ENCODE results near the gene CLN6.
"Not testable (repeated sequence)": the region's sequence is repeated elsewhere in the genome, so short reads cannot be mapped to it uniquely, and the experiment has no call there.

Gene CLN6

DNA sequence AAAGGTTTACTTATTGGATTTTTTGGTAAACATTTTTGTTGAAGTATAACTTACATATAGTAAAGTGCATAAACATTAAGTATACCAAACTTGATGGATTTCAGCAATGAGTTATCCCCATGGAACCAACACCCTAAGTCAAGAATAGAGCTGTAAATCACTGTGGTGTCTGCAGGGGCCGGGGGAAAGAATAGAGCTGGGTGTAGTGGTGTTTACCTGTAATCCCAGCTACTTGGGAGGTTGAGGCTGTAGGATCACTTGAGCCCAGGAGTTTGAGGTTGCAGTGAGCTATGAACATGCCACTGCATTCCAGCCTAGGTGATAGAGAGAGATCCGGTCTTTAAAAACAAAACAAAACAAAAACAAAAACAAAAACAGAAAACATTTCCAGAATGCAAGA is 34.8 kb upstream of the CLN6 start:
- Mint-ChIP-seq H3K4me3 (no peak overlapping the region), H3K27me3 (peaks cover 19% of the 10 kb centered on the region), H3K36me3 (ENCODE audit: low read depth) (no peaks in the 10 kb centered on the region), H3K27ac (no peak overlapping the region), H3K4me1 (ENCODE audit: low read depth) (no peaks in the 10 kb centered on the region), H3K9me3 (no peaks in the 10 kb centered on the region)
- no peak for DNase-seq

DNA sequence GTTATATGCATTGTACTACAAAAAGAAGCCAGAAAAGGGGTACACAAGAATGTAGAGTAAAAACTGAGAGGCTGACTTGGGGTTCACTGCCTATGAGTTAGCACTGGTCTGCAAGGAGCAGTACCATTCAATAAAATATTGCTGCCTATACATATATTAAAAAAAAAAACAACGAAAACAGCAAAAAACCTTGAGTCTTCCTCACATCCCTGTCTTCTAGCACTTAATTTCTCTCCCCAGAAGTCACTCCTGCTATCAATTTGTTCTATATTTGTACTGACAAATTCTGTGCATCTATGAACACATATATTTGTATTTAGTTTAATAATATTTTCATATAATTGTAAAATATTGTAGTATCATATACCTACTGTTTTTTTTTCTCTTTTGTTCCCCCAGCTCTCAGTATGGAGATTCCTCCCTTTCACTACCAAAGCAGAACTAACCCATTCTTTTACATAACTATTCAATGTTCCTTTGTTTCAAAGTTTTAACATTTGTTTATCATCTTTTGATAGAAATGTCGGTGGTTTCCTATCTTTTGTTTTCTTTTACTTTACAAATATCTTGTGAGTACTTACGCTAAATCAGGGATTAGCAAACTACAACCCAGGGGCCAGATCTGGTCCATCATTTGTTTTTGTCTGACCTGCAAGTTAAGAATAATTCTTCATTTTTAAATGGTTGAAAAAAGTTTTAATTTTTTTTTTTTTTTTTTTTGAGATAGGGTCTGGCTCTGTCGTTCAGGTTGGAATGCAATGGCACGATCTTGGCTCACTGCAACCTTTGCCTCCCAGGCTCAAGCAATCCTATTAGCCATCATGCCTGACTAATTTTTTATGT is 33.2 kb upstream of the CLN6 start:
- no peaks in the 10 kb centered on the region for H3K36me3 Mint-ChIP-seq (ENCODE audit: low read depth)
- H3K27ac Mint-ChIP-seq, result no peak overlapping the region
- no peaks in the 10 kb centered on the region for H3K9me3 Mint-ChIP-seq
- peaks cover 4% of the 10 kb centered on the region for H3K4me1 Mint-ChIP-seq (ENCODE audit: low read depth)
- no peak for DNase-seq
- H3K4me3 Mint-ChIP-seq, result no peak overlapping the region
- H3K27me3 Mint-ChIP-seq, result peaks cover 19% of the 10 kb centered on the region

DNA sequence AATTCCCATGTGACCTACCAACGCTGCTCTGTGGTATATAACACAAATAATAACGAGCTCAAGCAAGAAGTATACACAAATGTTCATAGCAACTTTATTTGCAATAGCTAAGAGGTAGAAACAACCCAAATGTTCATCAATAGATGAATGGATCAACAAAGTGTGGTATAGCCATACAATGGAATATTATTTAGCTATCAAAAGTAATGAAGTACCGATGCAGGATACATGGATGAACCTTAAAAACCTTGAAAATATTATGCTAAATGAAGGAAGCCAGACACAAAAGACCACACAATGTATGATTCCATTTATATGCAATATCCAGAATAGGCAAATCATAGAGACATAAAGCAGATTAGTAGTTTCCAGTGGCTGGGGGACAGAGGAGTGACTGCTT is 32.5 kb upstream of the CLN6 start:
- Mint-ChIP-seq H3K4me3 (no peak overlapping the region), H3K27ac (no peak overlapping the region), H3K27me3 (peaks cover 19% of the 10 kb centered on the region), H3K36me3 (ENCODE audit: low read depth) (no peaks in the 10 kb centered on the region), H3K9me3 (no peaks in the 10 kb centered on the region), H3K4me1 (ENCODE audit: low read depth) (peaks cover 4% of the 10 kb centered on the region)
- DNase-seq, result no peak

DNA sequence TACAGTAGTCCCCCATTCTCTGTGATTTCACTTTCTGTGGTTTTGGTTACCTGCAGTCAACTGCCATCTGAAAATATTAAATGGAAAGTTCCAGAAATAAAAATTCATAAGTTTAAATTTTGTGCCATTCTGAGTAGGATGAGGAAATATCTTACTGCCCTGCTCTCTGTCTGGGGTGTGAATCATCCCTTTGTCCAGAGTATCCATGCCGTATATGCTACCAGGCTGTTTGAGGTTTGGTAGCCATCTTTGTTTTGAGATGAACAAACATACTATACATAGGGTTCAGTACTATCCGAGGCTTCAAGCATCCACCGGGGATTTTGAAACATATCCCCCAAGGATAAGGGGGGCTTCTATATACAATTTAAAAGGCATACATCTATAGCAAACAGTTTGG is 31.7 kb upstream of the CLN6 start:
- Mint-ChIP-seq H3K27ac (no peak overlapping the region), H3K9me3 (no peaks in the 10 kb centered on the region)

DNA sequence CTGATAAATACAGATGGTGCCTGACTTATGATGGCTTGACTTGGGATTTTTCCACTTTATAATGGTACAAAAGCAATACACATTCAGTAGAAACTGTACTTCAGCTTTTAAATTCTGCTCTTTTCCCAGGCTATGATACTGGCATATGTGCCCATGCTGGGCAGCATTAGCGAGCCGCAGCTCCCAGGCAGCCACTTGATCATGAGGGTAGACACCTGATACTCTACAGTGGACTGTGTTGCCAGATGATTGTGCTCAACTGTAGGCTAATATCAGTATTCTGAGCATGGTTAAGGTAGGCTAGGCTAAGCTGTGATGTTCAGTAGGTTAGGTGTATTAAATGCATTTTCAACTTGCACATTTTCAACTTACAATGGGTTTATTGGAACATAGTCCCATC is 30.4 kb upstream of the CLN6 start:
- Mint-ChIP-seq H3K27ac (no peak overlapping the region), H3K27me3 (peaks cover 15% of the 10 kb centered on the region), H3K4me1 (ENCODE audit: low read depth) (peaks cover 13% of the 10 kb centered on the region), H3K36me3 (ENCODE audit: low read depth) (no peaks in the 10 kb centered on the region), H3K4me3 (no peak overlapping the region), H3K9me3 (no peaks in the 10 kb centered on the region)
- DNase-seq, result no peak

More for the DNA sequence above, 31.7 kb upstream of the CLN6 start:
- no peak overlapping the region for H3K4me3 Mint-ChIP-seq
- H3K4me1 Mint-ChIP-seq (ENCODE audit: low read depth), result peaks cover 8% of the 10 kb centered on the region
- DNase-seq, result no peak
- H3K27me3 Mint-ChIP-seq, result peaks cover 19% of the 10 kb centered on the region
- H3K36me3 Mint-ChIP-seq (ENCODE audit: low read depth), result no peaks in the 10 kb centered on the region

DNA sequence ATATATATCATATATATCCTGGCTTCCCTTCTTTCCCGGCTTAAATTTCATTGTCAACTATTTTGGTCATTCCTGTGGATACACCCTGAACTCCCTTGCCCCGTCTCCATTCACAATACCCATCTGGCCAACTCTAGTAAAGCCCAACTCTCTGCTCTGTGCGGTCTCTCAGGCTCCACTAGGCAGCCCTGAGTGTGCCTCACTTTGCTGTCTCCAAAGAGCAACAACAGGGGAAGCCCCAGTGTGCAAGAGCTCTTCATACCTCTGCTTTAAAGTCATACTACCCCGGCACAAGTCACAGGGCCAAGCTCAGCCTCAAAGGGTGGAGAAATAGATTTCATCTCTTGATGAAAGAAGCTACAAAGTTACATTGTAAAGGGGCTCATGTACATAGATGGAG is 29.2 kb upstream of the CLN6 start:
- no peak overlapping the region for H3K4me3 Mint-ChIP-seq
- H3K4me1 Mint-ChIP-seq (ENCODE audit: low read depth), result peaks cover 13% of the 10 kb centered on the region
- no peak overlapping the region for H3K27ac Mint-ChIP-seq
- DNase-seq, result peak; percentile 32
- peaks cover 6% of the 10 kb centered on the region for H3K27me3 Mint-ChIP-seq
- no peaks in the 10 kb centered on the region for H3K9me3 Mint-ChIP-seq
- no peaks in the 10 kb centered on the region for H3K36me3 Mint-ChIP-seq (ENCODE audit: low read depth)

DNA sequence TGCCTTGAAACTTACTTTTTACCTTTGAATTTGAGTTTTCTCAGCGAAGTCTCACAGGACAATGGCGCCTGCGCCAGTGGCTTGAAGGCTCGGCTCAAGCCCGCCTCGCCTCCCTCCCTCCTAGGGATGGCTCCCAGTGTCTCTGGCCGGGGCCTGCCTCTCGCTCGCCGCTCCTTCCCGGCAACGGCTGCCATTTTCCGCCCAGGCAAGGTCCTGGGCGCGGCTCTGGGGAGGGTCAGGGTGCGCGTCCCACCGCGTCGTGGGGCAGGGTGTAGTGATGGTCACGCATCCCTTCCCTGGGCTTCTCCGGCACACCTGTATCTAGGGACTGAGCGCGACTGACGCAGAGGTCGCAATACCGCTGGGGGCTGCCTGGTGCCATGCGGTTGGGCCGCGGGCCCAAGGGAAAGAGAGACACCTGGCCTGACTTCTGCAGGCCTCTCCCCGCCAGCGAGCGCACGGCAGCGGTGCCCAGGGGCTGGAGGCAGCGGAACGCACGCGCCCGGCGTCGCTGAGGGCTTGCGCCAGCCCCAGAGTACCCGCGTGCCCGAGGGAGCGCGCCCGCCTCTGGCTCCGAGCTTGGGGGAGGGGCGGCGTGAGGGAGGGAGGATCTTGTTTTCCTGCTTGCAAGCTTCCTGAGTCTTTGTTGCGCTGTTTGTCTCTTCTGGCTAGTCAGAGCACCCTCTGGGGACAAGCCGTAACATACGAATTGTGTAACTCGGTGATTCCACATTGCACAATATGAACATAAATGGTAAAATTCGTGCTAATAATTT is 27.3 kb upstream of the CLN6 start:
- Mint-ChIP-seq H3K27ac (peak overlapping the region; percentile 64), H3K4me1 (ENCODE audit: low read depth) (peaks cover 17% of the 10 kb centered on the region), H3K9me3 (no peaks in the 10 kb centered on the region)

DNA sequence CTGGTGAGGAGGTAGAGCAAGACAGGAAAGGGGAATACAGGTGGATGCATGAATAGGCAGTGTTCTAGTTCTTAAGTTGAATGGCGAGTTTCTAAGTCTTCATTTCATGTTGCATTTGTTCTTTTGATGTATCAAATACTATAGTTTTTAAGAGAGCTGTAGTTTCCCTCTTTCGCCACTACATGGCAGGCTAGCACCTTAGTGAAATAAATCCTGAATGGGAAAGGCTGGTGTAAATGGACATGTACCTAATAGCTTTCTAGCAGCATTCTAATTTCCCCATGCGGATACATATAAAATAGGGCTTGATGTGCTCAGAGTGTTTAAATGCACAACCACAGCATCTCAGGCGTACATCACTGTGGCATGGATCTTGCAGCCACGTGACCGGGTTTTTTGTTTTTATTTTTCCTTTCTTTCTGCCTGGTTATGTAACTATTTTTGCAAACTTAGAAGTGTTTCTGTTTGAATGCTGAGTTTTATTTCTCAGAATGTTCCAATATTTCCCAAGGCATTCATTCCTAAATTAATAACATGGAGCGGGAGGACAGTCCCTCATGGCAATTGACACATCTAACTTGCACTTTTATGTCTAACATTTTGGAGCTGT is 23.5 kb upstream of the CLN6 start:
- DNase-seq, result no peak
- H3K4me1 Mint-ChIP-seq (ENCODE audit: low read depth), result peaks cover 12% of the 10 kb centered on the region
- no peaks in the 10 kb centered on the region for H3K36me3 Mint-ChIP-seq (ENCODE audit: low read depth)
- no peak overlapping the region for H3K27ac Mint-ChIP-seq
- H3K4me3 Mint-ChIP-seq, result no peak overlapping the region
- H3K27me3 Mint-ChIP-seq, result no peaks in the 10 kb centered on the region
- H3K9me3 Mint-ChIP-seq, result no peaks in the 10 kb centered on the region

More for the DNA sequence above, 27.3 kb upstream of the CLN6 start:
- no peaks in the 10 kb centered on the region for H3K36me3 Mint-ChIP-seq (ENCODE audit: low read depth)
- H3K27me3 Mint-ChIP-seq, result peaks cover 2% of the 10 kb centered on the region
- peak; percentile 86 for DNase-seq
- peak overlapping the region; percentile 76 for H3K4me3 Mint-ChIP-seq

DNA sequence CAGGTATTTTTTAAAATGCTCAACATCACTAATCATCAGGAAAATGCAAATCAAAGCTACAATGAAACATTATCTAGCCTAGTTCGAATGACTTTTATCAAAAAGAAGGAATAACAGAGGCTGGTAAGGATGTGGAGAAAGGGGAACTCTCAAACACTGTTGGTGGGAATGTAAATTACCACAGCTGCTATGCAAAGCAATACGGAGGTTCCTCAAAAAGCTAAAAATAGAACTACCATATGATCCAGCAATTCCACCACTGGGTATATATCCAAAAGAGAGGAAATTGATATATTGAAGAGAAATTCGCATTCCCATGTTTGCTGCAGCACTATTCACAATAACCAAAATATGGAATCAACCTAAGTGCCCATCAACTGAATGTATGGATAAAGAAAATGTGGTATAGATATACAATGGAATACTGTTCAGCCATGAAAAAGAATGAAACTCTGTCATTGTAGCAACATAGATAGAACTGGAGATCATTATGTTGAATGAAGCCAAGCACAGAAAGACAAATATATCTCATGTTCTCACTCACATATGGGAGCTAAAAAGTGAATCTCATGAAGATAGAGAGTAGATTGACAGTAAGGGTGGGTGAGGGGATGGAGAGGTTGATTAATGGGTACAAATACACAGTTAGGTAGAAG is 19.7 kb upstream of the CLN6 start:
- peaks cover 9% of the 10 kb centered on the region for H3K36me3 Mint-ChIP-seq (ENCODE audit: low read depth)
- H3K4me1 Mint-ChIP-seq (ENCODE audit: low read depth), result peaks cover 4% of the 10 kb centered on the region
- no peak overlapping the region for H3K27ac Mint-ChIP-seq
- DNase-seq, result no peak
- H3K4me3 Mint-ChIP-seq, result no peak overlapping the region
- H3K9me3 Mint-ChIP-seq, result peaks cover 4% of the 10 kb centered on the region
- no peaks in the 10 kb centered on the region for H3K27me3 Mint-ChIP-seq

DNA sequence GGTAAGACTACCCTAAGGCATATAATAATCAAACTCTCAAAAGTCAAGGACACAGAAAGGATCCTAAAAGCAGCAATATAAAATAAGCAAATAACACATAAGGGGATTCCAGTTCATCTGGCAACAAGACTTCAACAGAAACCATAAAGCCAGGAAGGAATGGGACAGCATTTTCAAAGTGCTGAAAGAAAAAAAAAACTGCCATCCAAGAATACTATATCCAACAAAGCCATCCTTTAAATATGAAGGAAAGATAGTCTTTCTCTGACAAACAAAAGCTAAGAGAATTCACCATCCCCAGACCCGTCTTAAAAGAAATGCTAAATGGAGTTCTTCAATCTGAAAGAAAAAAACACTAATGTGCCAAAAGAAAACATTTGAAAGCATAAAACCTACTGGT is 14.7 kb upstream of the CLN6 start:
- no peak overlapping the region for H3K4me3 Mint-ChIP-seq
- DNase-seq, result no peak
- H3K4me1 Mint-ChIP-seq (ENCODE audit: low read depth), result no peaks in the 10 kb centered on the region
- H3K27me3 Mint-ChIP-seq, result no peaks in the 10 kb centered on the region
- H3K36me3 Mint-ChIP-seq (ENCODE audit: low read depth), result peaks cover 10% of the 10 kb centered on the region
- H3K27ac Mint-ChIP-seq, result no peak overlapping the region
- H3K9me3 Mint-ChIP-seq, result peaks cover 10% of the 10 kb centered on the region

DNA sequence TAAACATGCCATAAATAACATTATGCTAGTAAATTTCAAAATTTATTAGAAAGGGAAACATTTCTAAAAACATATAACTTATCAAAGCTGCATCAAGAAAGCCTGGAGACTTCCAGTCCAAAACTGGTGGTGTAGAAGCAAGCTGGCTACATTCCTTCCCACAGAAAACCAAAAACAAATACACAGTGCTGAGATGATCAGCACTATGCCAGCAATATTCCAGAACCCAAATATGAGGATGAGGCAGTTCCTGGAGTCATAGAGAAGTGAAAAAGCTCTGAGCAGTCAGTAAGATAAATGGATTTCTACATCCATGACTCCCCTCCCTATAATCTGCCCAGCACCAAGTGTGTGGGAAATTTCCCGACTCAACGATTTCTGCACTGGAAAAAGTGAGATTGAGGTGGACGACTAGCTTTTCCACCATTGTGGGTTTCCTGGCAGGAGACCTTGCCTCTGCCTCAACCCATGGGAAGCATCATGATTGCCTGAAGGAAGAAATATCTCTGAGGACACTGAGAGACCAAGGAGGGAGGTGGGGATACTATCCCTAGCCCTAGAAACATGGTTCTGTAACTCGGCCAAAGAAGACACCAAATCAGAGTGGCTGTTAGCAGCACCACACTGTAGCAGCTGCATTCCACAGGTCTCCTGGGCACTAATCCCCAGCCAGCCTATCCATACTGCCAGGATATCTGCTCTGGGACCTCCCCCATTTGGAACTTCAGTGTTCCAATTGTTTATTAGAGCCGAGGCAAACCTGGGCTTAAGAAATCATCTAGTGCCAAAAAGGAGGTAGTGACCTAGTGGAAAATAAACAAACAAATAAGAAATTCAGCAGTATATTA is 11.8 kb upstream of the CLN6 start:
- Mint-ChIP-seq H3K36me3 (ENCODE audit: low read depth) (peaks cover 10% of the 10 kb centered on the region), H3K4me3 (no peak overlapping the region), H3K4me1 (ENCODE audit: low read depth) (no peaks in the 10 kb centered on the region), H3K27ac (no peak overlapping the region), H3K27me3 (no peaks in the 10 kb centered on the region), H3K9me3 (peaks cover 10% of the 10 kb centered on the region)
- DNase-seq, result no peak

DNA sequence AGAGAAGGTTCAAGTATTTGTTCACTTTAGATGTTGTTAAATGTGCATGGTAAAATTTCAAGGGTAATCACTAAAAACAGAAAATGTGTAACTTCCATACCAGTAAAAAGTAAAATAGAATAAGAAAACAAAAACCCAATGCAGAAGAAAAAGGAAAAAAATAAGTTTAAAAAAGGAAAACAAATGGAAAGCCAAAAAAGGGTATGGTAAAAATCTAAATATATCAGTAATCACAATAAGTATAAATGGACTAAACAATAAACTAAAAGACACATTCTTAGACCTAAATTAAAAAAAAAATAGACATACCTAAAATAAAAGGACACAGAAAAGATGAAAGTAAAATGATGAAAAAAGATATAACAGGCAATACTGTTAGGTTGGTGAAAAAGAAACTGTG is 9.5 kb upstream of the CLN6 start:
- no peaks in the 10 kb centered on the region for H3K36me3 Mint-ChIP-seq (ENCODE audit: low read depth)
- H3K4me3 Mint-ChIP-seq, result no peak overlapping the region
- no peak for DNase-seq
- H3K27ac Mint-ChIP-seq, result no peak overlapping the region
- peaks cover 7% of the 10 kb centered on the region for H3K9me3 Mint-ChIP-seq
- H3K27me3 Mint-ChIP-seq, result no peaks in the 10 kb centered on the region
- no peaks in the 10 kb centered on the region for H3K4me1 Mint-ChIP-seq (ENCODE audit: low read depth)

DNA sequence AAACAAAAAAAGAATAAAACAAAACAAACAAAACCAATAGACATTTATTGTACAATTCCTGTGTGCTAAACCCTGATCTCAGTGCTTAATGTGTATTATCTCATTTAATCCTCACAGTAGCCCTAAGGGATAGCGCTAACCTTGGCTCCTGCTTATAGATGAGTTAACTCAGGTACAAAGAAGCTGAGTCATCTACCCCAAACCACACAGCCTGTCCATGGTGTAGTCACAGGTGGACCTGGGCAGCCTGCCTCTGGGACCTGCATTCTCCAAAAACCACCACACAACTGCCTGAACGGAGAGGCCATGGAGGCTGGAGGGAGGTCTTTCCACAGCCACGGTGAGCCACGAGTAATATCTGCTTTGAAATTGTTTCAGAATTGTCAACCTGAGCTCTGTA is 5.5 kb upstream of the CLN6 start:
- Mint-ChIP-seq H3K27ac (no peak overlapping the region), H3K27me3 (no peaks in the 10 kb centered on the region), H3K9me3 (no peaks in the 10 kb centered on the region), H3K36me3 (ENCODE audit: low read depth) (peaks cover 1% of the 10 kb centered on the region), H3K4me1 (ENCODE audit: low read depth) (peaks cover 14% of the 10 kb centered on the region), H3K4me3 (no peak overlapping the region)
- DNase-seq, result no peak

DNA sequence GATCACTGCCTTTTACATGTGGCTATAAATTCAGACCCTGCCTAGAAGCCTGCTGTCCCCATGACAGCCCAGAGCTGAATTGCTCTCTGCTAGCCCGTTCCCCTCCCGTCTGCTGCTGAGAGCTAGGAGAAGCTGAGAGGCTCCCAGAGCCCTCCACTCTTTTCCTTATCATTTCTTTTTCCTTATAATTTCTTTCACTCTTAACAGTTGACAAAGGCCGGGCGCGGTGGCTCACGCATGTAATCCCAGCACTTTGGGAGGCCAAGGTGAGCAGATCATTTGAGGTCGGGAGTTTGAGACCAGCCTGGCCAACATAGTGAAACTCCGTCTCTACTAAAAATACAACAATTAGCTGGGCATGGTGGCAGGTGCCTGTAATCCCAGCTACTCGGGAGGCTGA is 5.0 kb upstream of the CLN6 start:
- not testable (repeated sequence) for H3K4me3 Mint-ChIP-seq; H3K27me3 Mint-ChIP-seq; H3K27ac Mint-ChIP-seq; H3K9me3 Mint-ChIP-seq; DNase-seq; H3K36me3 Mint-ChIP-seq (ENCODE audit: low read depth)
- H3K4me1 Mint-ChIP-seq (ENCODE audit: low read depth), result peaks cover 18% of the 10 kb centered on the region
